ENCODE data around the gene PDLIM3. TPM values are rescaled to one million over a fixed set of nuclear protein-coding genes. Genes with fewer than 3 reads are reported as not detected.

Gene PDLIM3
- total RNA-seq, 1 donor from 2014 or later, result 10.7 TPM

DNA sequence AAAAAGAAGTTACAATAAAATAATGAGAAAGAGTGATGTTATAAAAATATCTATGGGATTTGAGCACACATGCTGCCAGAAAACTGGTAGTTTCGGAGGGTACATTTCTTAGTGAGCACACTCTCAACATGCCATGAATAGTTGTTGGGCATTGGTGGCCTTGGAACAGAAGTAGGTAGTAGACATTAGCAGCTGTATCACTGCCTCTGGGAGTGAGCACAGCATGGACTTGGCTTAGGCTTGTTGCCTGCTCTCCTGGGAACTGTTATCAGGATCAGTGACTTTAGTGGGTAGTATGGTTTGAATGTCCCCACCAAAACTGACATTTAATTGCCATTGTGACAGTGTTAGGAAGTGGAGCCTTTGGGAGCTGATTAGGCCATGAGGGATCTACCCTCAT is 13.3 kb upstream of the PDLIM3 start:
- Histone ChIP-seq H3K4me3 (ENCODE audit: low read depth, low read length) (no peak overlapping the region), H3K36me3 (ENCODE audit: control insufficient read depth, insufficient read depth, low read length) (no peaks in the 10 kb centered on the region), H3K27me3 (ENCODE audit: control insufficient read depth, insufficient read depth, low read length) (no peaks in the 10 kb centered on the region)
- DNase-seq (ENCODE audit: low read depth), result no peak
- TF ChIP-seq CTCF (IDR thresholded peaks at IDR 0.05; ENCODE audit: insufficient read depth, low read length, poor library complexity, severe bottlenecking), result no peak

GRCh38 chr4:185546335-185546734 is 11.0 kb upstream of the PDLIM3 start:
- TF ChIP-seq CTCF (IDR thresholded peaks at IDR 0.05; ENCODE audit: insufficient read depth, low read length, poor library complexity, severe bottlenecking), result no peak
- no peak overlapping the region for H3K4me3 ChIP-seq (ENCODE audit: low read depth, low read length)
- no peak for DNase-seq (ENCODE audit: low read depth)
- no peaks in the 10 kb centered on the region for H3K27me3 ChIP-seq (ENCODE audit: control insufficient read depth, insufficient read depth, low read length)
- no peaks in the 10 kb centered on the region for H3K36me3 ChIP-seq (ENCODE audit: control insufficient read depth, insufficient read depth, low read length)

- Histone ChIP-seq H3K36me3 (ENCODE audit: control insufficient read depth, insufficient read depth, low read length) (no peaks in the 10 kb centered on the region), H3K4me3 (ENCODE audit: low read depth, low read length) (no peak overlapping the region), H3K27me3 (ENCODE audit: control insufficient read depth, insufficient read depth, low read length) (no peaks in the 10 kb centered on the region)
- TF ChIP-seq CTCF (IDR thresholded peaks at IDR 0.05; ENCODE audit: insufficient read depth, low read length, poor library complexity, severe bottlenecking), result no peak
- DNase-seq (ENCODE audit: low read depth), result peak; percentile 44
These were observed 7.5 kb upstream of the PDLIM3 start for GRCh38 chr4:185542626-185543315.

- H3K27me3 ChIP-seq (ENCODE audit: control insufficient read depth, insufficient read depth, low read length), result peaks cover under 1% of the 10 kb centered on the region
- H3K36me3 ChIP-seq (ENCODE audit: control insufficient read depth, insufficient read depth, low read length), result no peaks in the 10 kb centered on the region
- no peak overlapping the region for H3K4me3 ChIP-seq (ENCODE audit: low read depth, low read length)
- no peak for TF ChIP-seq CTCF (IDR thresholded peaks at IDR 0.05; ENCODE audit: insufficient read depth, low read length, poor library complexity, severe bottlenecking)
- DNase-seq (ENCODE audit: low read depth), result no peak
These were observed 6.0 kb upstream of the PDLIM3 start for GRCh38 chr4:185541251-185541727.

DNA sequence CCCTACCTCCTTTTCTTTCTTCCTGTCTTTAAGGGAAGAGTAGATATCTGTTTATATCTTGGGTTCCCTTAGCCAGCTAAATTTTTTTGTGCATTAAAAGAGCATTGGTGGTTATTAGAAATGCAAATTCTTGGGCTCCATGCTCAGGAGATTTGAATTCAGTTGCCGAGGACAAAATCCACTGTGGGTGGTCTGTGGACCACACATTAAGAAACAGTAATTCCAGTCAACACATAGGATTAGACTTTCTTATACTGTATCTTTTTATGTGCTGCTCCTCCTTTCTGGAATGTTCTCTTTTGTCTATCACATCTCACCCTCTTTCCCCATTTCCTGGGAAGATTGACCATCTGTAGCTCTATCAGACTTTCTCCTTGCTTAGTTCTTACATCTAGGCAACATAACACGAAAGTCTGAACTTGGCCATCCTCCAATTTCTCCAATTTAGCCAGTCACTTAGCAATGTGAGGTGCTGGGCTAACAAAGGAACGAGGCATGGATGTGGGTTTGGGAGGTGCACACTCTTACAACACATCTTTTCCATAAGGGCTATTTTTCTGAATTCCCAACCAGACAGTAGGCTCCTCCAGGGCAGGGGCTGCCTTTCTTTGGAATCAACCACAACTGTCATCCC is 5.3 kb upstream of the PDLIM3 start:
- no peak for TF ChIP-seq CTCF (IDR thresholded peaks at IDR 0.05; ENCODE audit: insufficient read depth, low read length, poor library complexity, severe bottlenecking)
- H3K36me3 ChIP-seq (ENCODE audit: control insufficient read depth, insufficient read depth, low read length), result no peaks in the 10 kb centered on the region
- DNase-seq (ENCODE audit: low read depth), result no peak
- H3K4me3 ChIP-seq (ENCODE audit: low read depth, low read length), result no peak overlapping the region
- peaks cover 4% of the 10 kb centered on the region for H3K27me3 ChIP-seq (ENCODE audit: control insufficient read depth, insufficient read depth, low read length)

All from kidney epithelial cell (primary cell).